Cerebellar cortex (tissue), 1 donor: ENCODE results near the gene BRD7.

Experiments
- DNase-seq: peaks from one replicate; pipeline ENCODE4 v3.0.0-alpha.2; 2015; ENCODE audit warnings: low spot score

Gene BRD7

GRCh38 chr16:50368410-50369132 is at the start of gene BRD7:
Gene BRD7, minus strand, starts transcription at chr16:50368988. Its CDS starts 214 bp downstream, at chr16:50368774.
- DNase-seq, result peak; percentile 51

GRCh38 chr16:50416388-50416787 is 47.6 kb upstream of the BRD7 start:
- DNase-seq, result no peak

- DNase-seq, result no peak
These were observed 45.4 kb upstream of the BRD7 start for GRCh38 chr16:50414152-50414551.

- no peak for DNase-seq
These were observed 42.2 kb upstream of the BRD7 start for GRCh38 chr16:50411034-50411433.

DNA sequence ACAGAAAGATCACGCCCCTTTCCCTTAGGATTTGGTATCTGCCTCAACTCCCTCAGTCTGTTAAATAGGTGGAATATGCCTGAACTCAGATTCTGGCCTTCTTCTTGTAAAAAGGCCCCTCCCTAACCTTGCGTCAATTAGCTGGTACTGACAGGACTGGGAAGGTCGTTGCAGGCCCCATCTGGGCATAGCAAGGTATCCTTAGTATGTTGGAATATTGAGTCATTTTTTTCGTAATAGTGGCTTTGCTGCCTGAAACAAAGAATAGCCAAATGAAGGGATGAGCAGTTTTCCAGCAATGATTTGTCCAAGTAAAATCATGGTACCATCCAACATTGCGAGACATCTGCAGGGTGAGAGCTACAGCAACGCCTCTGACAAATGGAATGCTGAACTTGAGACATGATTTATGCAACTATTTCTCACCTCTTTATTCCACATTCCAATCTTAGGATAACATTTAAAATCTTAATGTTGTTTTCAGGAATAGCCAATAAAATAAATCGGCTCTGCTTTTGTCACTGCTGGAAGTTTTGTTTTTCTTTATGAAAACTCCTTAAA is 39.3 kb upstream of the BRD7 start:
- DNase-seq, result no peak

DNA sequence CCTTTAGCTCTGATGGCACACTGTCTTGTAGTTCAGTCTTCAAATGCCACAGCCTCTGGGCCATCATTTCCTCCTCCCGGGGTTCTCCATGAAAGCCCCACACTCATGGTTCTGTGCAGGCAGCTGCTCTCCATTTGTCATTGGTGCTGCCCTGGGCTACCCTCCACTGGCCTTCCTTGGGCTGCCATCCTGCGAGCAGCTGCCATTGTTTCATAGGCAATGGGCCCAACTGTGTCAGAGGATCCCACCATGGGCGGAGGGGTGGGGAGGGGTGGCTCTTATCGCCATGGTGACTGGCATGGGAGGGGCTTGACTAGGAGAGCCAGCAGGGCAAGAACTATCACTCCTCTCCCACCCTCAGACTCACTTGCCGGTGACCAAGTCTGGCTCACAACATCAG is 38.6 kb upstream of the BRD7 start:
- no peak for DNase-seq

DNA sequence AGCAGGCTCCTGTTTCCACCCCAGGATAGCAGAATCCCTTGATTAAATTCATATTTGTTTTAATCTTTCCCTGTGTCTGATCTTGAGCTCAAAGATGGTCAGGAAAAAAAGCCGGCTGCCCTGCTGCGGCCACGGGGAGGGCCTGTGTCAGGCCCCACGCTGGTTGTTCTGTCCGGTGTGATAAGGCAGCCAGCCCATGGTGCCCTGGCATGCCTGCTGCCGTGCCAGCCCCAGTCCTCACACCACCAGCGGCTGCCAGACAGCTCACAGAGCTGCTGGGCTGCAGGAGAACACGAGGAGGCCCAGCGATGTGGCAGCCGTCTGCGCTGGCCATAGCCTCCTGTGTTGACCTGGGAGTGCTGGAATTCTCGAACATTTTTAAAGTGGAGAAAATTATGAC is 34.7 kb upstream of the BRD7 start:
- DNase-seq, result peak; percentile 60

- no peak for DNase-seq
These were observed 33.6 kb upstream of the BRD7 start for GRCh38 chr16:50402298-50402895.

GRCh38 chr16:50401355-50401754 is 32.6 kb upstream of the BRD7 start:
- no peak for DNase-seq

DNA sequence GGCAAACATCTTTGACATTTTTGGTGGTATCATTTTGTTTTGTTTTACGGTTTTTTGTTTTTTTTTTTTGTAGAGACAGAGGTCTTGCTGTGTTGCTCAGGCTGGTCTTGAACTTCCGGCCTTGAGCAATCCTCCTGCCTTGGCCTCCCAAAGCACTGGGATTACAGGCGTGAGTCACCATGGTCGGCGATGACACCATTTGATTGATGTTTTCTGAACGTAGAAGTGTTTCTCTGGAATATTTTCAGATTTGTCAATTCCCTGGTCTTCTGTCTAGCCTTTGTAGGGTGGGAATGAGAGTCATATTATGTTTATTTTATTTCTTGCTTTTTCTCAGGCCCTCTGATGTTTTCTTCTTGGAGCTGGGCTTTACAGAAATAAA is 32.2 kb upstream of the BRD7 start:
- no peak for DNase-seq

- DNase-seq, result no peak
These were observed 31.7 kb upstream of the BRD7 start for GRCh38 chr16:50400312-50400966.

DNA sequence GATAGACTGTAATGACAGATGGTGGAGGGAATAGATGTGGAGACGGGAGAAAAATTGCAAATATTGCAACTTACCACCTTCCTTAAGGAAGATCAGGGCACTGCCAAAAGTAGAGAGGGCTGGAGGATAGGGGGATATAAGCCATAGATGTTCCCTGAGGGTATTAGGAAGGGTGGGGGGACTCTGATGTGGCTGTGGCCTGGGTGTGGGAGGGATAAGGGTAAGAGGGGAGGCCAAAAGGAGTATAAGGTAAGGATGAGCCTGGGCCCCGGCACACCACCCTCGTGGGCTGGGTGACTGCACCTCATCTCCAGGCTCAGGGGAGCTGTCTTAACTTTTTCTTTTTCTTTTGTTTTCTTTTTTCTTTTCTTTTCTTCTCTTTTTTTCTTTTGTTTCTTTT is 30.6 kb upstream of the BRD7 start:
- no peak for DNase-seq

- no peak for DNase-seq
These were observed 29.5 kb upstream of the BRD7 start for GRCh38 chr16:50398336-50398735.

DNA sequence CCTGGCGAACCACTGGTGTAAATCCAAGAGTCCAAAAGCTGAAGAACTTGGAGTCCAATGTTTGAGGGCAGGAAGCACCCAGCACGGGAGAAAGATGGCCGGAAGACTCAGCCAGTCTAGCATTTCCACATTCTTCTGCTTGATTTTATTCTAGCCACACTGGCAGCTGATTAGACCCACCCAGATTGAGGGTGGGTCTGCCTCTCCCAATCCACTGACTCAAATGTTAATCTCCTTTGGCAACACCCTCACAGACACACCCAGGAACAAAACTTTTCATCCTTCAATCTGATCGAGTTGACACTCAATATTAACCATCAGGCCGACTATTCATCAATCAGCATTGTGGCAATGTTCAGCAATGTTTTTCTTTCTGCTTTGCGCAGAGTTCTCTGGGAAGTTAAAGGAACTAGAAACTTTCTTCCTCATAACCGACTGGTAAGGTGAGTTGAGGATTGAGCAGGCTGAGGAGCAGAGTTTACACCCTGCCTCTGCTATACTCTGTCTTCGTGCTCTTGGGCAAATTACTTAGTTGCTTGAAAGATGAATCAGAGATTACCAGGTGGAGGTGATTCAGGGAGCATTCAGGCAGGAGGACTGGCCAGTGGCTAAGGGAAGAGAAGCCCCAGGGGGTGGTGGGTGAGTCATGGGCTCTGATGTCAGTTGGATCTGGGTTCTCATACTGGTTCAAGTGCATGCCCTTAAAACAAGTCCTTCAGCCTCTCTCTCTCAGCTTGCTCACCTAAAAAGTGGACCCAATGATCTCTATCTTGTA is 28.2 kb upstream of the BRD7 start:
- no peak for DNase-seq

DNA sequence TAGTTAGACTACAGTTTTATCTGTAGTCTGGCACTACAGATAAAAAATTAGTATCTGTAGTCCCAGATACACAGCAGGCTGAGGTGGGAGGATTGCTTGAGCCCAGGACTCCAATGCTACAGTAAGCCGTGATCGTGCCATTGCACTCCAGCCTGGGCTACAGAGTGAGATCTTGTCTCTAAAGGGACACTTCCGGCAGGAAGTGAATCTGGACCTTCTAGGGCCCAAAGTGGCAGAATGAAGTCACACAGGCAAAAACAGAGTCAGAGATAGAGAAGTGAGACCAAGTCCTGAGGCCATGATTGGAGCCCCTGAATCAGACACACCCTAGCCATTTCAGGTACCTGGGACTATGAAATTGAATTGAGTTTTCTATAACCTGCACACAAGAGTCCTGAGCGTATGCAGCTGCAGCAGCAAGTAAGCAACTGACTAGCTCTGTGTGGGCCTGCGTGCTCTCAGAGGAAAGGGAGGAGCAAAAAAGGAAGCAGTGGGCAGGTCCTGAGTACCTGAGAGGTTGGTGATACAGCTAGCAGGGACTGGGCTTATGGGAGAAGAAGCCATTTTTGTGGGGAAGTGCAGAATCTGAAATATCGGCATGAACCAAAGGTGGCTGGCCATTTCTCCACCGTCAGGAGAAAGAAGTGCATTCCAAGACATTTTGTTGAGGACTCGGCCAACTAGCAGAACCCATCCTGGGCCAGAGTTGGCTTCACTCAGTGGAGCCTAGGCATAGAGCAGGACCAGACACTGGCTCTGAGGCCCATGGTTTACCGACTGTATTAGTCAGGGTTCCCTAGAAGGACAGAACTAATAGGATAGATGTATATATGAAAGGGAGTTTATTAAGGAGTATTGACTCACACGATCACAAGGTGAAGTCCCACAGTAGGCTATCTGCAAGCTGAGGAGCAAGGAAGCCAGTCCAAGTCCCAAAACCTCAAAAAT is 27.2 kb upstream of the BRD7 start:
- DNase-seq, result no peak

GRCh38 chr16:50393858-50394802 is 25.3 kb upstream of the BRD7 start:
- no peak for DNase-seq

DNA sequence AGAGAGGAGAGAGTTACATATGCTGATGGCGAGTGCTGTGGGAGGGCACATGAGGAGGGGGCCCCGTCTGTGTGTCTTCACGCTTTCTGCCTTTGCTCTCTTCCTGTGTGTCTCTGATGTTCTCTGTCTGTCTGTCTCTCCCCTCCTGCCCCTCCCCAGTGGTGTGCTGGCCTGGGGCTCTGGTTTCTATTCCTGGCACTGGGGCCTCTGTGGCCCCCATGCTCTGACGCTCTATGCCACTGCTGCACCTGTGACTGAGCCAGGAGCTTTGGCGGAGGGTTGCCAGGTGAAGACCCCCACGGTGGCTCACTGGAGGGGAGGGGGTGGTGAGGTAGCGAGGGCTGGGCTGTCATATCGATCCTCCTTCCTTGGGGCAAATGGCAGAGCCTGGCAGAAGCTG is 24.6 kb upstream of the BRD7 start:
- no peak for DNase-seq

- DNase-seq, result no peak
These were observed 22.3 kb upstream of the BRD7 start for GRCh38 chr16:50390914-50391716.

DNA sequence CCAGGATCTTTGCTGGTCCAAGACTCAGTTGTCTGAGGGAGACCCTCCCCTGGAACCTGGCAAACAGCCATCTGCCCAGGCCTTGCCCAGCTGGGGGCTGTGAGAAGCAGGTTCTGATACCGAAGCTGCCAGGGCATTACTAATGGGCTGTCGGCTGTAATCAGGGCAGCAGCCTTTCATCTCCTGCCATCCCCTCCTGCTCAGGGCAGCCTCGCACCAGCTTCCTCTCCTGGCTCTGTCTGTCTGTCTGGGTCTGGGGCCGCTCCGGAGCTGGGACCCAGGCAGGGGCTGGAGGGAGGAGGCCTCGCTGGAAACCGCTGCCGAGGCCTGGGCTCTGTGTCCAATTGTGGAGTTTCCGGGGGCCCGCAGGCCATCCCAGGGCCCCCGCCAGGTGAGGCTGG is 21.6 kb upstream of the BRD7 start:
- peak; percentile 75 for DNase-seq
